SU-DHL-6 (cell line): Measurements from ENCODE around the gene NINL.

Experiments
- H2AFZ ChIP-seq: fragments of 200-600 bp; sonication (generic); 2 replicates; pipeline ENCODE4 v1.6.1; 2014; ENCODE audit warnings: low read depth, mild to moderate bottlenecking, moderate library complexity, mixed read lengths, antibody characterized with exemption, low read length; ENCODE audit not compliant: severe bottlenecking
- H3F3A ChIP-seq: fragments of 200-600 bp; shearing (Covaris generic); 2 replicates; pipeline ENCODE4 v1.6.0; 2016; ENCODE audit warnings: antibody characterized with exemption, mild to moderate bottlenecking; ENCODE audit not compliant: insufficient read depth
- H3K27ac ChIP-seq: fragments of 200-600 bp; sonication (generic); 2 replicates; pipeline ENCODE4 v1.5.1; 2016; ENCODE audit warnings: low read depth, mild to moderate bottlenecking, low read length, moderate library complexity, mixed read lengths
- H3K27me3 ChIP-seq: fragments of 200-600 bp; sonication (generic), shearing (Covaris generic); 2 replicates; pipeline ENCODE4 v1.6.0; 2014; ENCODE audit warnings: mild to moderate bottlenecking, low read length
- H3K36me3 ChIP-seq: fragments of 200-600 bp; sonication (generic); 2 replicates; pipeline ENCODE4 v1.6.1; 2014; ENCODE audit warnings: mild to moderate bottlenecking, low read length, mixed read lengths
- H3K4me2 ChIP-seq: fragments of 300-600, 200-600 bp; shearing (Covaris generic), sonication (generic); 2 replicates; pipeline ENCODE4 v1.6.0; 2014; ENCODE audit warnings: low read length, low read depth, mild to moderate bottlenecking; ENCODE audit not compliant: poor library complexity, severe bottlenecking
- H3K4me3 ChIP-seq: fragments of 200-600 bp; sonication (generic); 2 replicates; pipeline ENCODE4 v1.5.1; 2014; ENCODE audit warnings: antibody characterized with exemption, low read length, mild to moderate bottlenecking, mixed read lengths; ENCODE audit not compliant: insufficient read depth, poor library complexity, severe bottlenecking
- H3K79me2 ChIP-seq: fragments of 200-600 bp; sonication (generic); 2 replicates; pipeline ENCODE4 v1.6.1; 2014; ENCODE audit warnings: mild to moderate bottlenecking, low read length, moderate library complexity; ENCODE audit not compliant: insufficient read depth
- H3K9ac ChIP-seq: fragments of 200-600 bp; sonication (generic); 2 replicates; pipeline ENCODE4 v1.7.0; 2014; ENCODE audit warnings: mild to moderate bottlenecking, low read length
- H3K9me2 ChIP-seq: fragments of 200-600 bp; sonication (generic); replicated peaks from 2 replicates; pipeline ENCODE4 v1.6.1; 2014; ENCODE audit warnings: low read length; ENCODE audit not compliant: insufficient read depth
- H3K9me3 ChIP-seq: fragments of 200-600 bp; sonication (generic); 2 replicates; pipeline ENCODE4 v1.6.1; 2014; ENCODE audit warnings: low read length, mixed read lengths; ENCODE audit not compliant: insufficient read depth
- H4K20me1 ChIP-seq: fragments of 200-600 bp; sonication (generic); 2 replicates; pipeline ENCODE4 v1.6.1; 2014; ENCODE audit warnings: low read depth, mild to moderate bottlenecking, antibody characterized with exemption, low read length, moderate library complexity, mixed read lengths
- CTCF ChIP-seq: fragments of 200-600 bp; sonication (generic); IDR thresholded peaks from one replicate; pipeline ENCODE4 v1.5.1; 2017; ENCODE audit warnings: antibody characterized with exemption, mild to moderate bottlenecking, low read length, moderate library complexity; ENCODE audit not compliant: insufficient read depth, poor library complexity, severe bottlenecking
- EZH2phosphoT487 ChIP-seq: fragments of 200-600 bp; sonication (generic), shearing (Covaris generic); conservative IDR thresholded peaks from 2 replicates; pipeline ENCODE4 v1.6.1; 2018; ENCODE audit warnings: mild to moderate bottlenecking, antibody characterized with exemption, low read length, moderate library complexity, mixed read lengths

NINL gene

GRCh38 chr20:25580711-25581110, 4.6 kb downstream of the NINL start:
- no peaks in the 10 kb centered on the region for H3K9me3 ChIP-seq
- no peak overlapping the region for H3K4me2 ChIP-seq
- TF ChIP-seq CTCF = no peak
- TF ChIP-seq EZH2phosphoT487 = no peak
- H3K27ac ChIP-seq = no peak overlapping the region
- no peaks in the 10 kb centered on the region for H3K36me3 ChIP-seq
- no peaks in the 10 kb centered on the region for H3K27me3 ChIP-seq
- H3F3A ChIP-seq = no peaks in the 10 kb centered on the region
- no peaks in the 10 kb centered on the region for H4K20me1 ChIP-seq
- H2AFZ ChIP-seq = no peak overlapping the region
- no peaks in the 10 kb centered on the region for H3K79me2 ChIP-seq
- H3K4me3 ChIP-seq = no peak overlapping the region
- H3K9me2 ChIP-seq = no peaks in the 10 kb centered on the region
- H3K9ac ChIP-seq = no peak overlapping the region

- H3K9me2 ChIP-seq = no peaks in the 10 kb centered on the region
- no peaks in the 10 kb centered on the region for H3K27me3 ChIP-seq
- no peaks in the 10 kb centered on the region for H3K79me2 ChIP-seq
- H3F3A ChIP-seq = no peaks in the 10 kb centered on the region
- H3K4me2 ChIP-seq = no peak overlapping the region
- H3K27ac ChIP-seq = no peak overlapping the region
- no peak overlapping the region for H2AFZ ChIP-seq
- H3K9me3 ChIP-seq = no peaks in the 10 kb centered on the region
- no peak overlapping the region for H3K4me3 ChIP-seq
- no peaks in the 10 kb centered on the region for H4K20me1 ChIP-seq
- H3K36me3 ChIP-seq = no peaks in the 10 kb centered on the region
- H3K9ac ChIP-seq = no peak overlapping the region
- no peak for TF ChIP-seq CTCF
- TF ChIP-seq EZH2phosphoT487 = no peak
These were observed 6.1 kb downstream of the NINL start for GRCh38 chr20:25579081-25579770.

GRCh38 chr20:25576783-25577530, 8.4 kb downstream of the NINL start:
- no peak overlapping the region for H3K4me3 ChIP-seq
- H3K9me2 ChIP-seq = no peaks in the 10 kb centered on the region
- H3K79me2 ChIP-seq = no peaks in the 10 kb centered on the region

More at GRCh38 chr20:25576783-25577530, 8.4 kb downstream of the NINL start:
- H3K4me2 ChIP-seq = no peak overlapping the region
- H3K9me3 ChIP-seq = no peaks in the 10 kb centered on the region
- H3F3A ChIP-seq = no peaks in the 10 kb centered on the region
- no peak overlapping the region for H3K9ac ChIP-seq
- TF ChIP-seq EZH2phosphoT487 = no peak
- no peak for TF ChIP-seq CTCF
- no peak overlapping the region for H2AFZ ChIP-seq
- no peak overlapping the region for H3K27ac ChIP-seq
- H3K36me3 ChIP-seq = no peaks in the 10 kb centered on the region
- H4K20me1 ChIP-seq = no peaks in the 10 kb centered on the region
- H3K27me3 ChIP-seq = no peaks in the 10 kb centered on the region
